PC-3 (cell line): Measurements from ENCODE around the gene NR2F2.

ENCODE experiments used
- EZH2 ChIP-seq: fragments of 300-600 bp; sonication (generic); IDR thresholded peaks from one replicate; pipeline ENCODE4 v1.6.1; 2017; ENCODE audit warnings: antibody characterized with exemption, mild to moderate bottlenecking, low read length; ENCODE audit not compliant: unreplicated experiment
- EZH2phosphoT487 ChIP-seq: fragments of 300-600 bp; sonication (generic); IDR thresholded peaks from 2 replicates; pipeline ENCODE4 v1.6.1; 2018; ENCODE audit warnings: mild to moderate bottlenecking, antibody characterized with exemption, low read length, borderline replicate concordance
- TF ChIP-seq, protein P1 (sequence below): fragments of 300-600 bp; sonication (generic); conservative IDR thresholded peaks from 2 replicates; pipeline ENCODE4 v1.5.1; 2017; ENCODE audit warnings: antibody characterized with exemption, low read depth, mild to moderate bottlenecking, low read length

DNA sequence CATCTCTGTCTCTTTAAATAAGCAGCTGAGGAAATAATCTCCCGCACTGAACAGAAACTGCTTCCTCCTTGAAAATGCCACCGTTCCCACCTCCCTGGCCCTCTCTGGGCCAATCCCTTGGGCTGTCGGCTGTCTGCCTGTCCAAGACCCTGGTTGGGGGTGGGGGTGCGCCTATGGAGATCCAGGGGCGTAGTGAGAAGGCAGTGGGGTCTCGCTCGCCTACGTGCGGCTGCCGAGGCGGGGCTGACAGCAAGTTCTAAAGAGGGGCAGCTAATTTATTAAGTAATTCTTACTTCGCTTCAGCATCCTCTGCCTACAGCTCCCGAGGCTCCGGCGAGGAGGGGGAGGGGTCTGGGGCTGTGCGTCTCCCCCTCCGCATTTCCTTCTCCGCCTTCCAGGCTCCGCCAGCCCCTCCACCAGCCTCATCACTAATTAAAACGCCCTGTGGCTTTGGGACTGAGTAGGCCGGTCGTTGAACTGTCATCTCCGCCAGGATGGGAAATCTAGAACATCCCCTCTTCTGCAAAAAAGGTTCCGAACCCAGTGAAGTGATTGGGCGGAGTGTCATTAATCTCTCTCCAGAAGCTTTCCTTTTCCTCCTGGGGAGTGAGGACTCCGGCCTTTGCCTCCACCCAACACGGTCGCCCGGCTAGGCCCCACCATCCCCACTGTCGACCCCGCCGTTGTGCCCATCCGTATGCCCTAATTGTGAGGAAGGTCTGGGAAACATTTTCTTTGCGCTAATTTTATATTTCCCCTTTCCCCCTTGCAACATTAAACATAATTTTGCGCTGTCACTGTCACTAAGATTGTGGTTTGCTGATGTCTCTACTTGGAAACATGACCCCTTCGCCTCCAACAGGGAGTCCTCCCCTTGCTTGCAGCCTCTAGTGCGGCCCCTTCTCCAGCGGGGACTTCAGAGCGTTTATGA, 16.9 kb downstream of the NR2F2 start:
- TF ChIP-seq EZH2 = no peak
- TF ChIP-seq EZH2phosphoT487 = no peak
- TF ChIP-seq, protein P1, sequence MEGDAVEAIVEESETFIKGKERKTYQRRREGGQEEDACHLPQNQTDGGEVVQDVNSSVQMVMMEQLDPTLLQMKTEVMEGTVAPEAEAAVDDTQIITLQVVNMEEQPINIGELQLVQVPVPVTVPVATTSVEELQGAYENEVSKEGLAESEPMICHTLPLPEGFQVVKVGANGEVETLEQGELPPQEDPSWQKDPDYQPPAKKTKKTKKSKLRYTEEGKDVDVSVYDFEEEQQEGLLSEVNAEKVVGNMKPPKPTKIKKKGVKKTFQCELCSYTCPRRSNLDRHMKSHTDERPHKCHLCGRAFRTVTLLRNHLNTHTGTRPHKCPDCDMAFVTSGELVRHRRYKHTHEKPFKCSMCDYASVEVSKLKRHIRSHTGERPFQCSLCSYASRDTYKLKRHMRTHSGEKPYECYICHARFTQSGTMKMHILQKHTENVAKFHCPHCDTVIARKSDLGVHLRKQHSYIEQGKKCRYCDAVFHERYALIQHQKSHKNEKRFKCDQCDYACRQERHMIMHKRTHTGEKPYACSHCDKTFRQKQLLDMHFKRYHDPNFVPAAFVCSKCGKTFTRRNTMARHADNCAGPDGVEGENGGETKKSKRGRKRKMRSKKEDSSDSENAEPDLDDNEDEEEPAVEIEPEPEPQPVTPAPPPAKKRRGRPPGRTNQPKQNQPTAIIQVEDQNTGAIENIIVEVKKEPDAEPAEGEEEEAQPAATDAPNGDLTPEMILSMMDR = no peak
